ENCODE measurements around the gene GRB2.

DNA sequence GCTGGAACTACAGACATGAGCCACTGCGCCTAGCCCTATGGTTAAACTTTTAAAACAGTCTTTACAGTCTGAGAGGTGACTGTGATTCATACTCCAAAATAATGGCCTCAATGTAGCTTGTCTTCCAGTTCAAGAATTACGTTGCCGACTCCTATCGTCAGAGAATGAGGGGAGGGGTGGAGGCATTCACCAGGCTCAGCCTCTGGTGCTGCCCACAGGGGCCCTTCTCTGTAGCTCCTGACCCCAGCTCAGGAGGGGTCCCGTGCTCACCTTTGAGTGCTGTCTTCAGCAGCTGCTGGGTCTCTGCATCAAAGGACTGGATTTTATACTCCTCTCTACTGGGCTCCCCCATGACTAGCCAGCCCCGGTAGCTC, 135.6 kb downstream of the GRB2 start:
- TF ChIP-seq, protein P1, sequence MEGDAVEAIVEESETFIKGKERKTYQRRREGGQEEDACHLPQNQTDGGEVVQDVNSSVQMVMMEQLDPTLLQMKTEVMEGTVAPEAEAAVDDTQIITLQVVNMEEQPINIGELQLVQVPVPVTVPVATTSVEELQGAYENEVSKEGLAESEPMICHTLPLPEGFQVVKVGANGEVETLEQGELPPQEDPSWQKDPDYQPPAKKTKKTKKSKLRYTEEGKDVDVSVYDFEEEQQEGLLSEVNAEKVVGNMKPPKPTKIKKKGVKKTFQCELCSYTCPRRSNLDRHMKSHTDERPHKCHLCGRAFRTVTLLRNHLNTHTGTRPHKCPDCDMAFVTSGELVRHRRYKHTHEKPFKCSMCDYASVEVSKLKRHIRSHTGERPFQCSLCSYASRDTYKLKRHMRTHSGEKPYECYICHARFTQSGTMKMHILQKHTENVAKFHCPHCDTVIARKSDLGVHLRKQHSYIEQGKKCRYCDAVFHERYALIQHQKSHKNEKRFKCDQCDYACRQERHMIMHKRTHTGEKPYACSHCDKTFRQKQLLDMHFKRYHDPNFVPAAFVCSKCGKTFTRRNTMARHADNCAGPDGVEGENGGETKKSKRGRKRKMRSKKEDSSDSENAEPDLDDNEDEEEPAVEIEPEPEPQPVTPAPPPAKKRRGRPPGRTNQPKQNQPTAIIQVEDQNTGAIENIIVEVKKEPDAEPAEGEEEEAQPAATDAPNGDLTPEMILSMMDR (IDR thresholded peaks at IDR 0.05) = no peak
- TF ChIP-seq EP300 (IDR thresholded peaks at IDR 0.05) = no peak
